ENCODE results near the gene TMPRSS7.

Gene TMPRSS7

GRCh38 chr3:112003321-112004080, 31.0 kb upstream of the TMPRSS7 start:
- no peaks in the 10 kb centered on the region for H3K4me1 ChIP-seq (ENCODE audit: control insufficient read depth, insufficient read depth, low read length)
- peaks cover 4% of the 10 kb centered on the region for H3K27me3 ChIP-seq (ENCODE audit: control insufficient read depth, insufficient read depth, low read length)
- H3K9ac ChIP-seq (ENCODE audit: low read length) = no peak overlapping the region
- no peaks in the 10 kb centered on the region for H3K36me3 ChIP-seq (ENCODE audit: control insufficient read depth, insufficient read depth, low read length)
- no peak overlapping the region for H3K4me3 ChIP-seq (ENCODE audit: low read length)
- no peak overlapping the region for H3K27ac ChIP-seq (ENCODE audit: low read depth, low read length)

DNA sequence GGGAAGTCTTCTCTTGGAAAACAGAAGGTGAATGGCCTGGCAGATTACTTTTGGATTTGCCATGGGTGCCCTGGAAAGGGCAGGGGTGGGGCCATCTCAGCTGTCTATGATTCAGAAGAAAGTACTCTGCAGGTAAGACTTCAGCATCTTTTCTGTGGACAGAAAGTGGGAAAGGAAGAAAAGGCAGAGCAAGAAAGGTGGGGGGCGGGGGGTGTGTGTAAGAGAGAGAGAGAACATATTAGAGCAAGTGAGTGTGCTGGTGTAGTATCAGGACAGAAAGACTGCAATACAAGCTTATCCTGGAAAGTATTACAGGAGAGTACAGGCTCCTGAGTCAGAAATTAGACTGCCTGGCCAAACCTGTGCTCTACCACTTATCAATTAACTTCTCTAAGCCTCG, 30.3 kb upstream of the TMPRSS7 start:
- no peak overlapping the region for H3K27ac ChIP-seq (ENCODE audit: low read depth, low read length)
- no peaks in the 10 kb centered on the region for H3K36me3 ChIP-seq (ENCODE audit: control insufficient read depth, insufficient read depth, low read length)
- H3K27me3 ChIP-seq (ENCODE audit: control insufficient read depth, insufficient read depth, low read length) = peaks cover 2% of the 10 kb centered on the region
- H3K4me3 ChIP-seq (ENCODE audit: low read length) = no peak overlapping the region
- H3K9ac ChIP-seq (ENCODE audit: low read length) = no peak overlapping the region
- H3K4me1 ChIP-seq (ENCODE audit: control insufficient read depth, insufficient read depth, low read length) = no peaks in the 10 kb centered on the region

GRCh38 chr3:112004669-112005068, 29.9 kb upstream of the TMPRSS7 start:
- H3K9ac ChIP-seq (ENCODE audit: low read length) = no peak overlapping the region
- H3K4me1 ChIP-seq (ENCODE audit: control insufficient read depth, insufficient read depth, low read length) = no peaks in the 10 kb centered on the region
- no peak overlapping the region for H3K4me3 ChIP-seq (ENCODE audit: low read length)
- no peak overlapping the region for H3K27ac ChIP-seq (ENCODE audit: low read depth, low read length)
- H3K27me3 ChIP-seq (ENCODE audit: control insufficient read depth, insufficient read depth, low read length) = peaks cover 2% of the 10 kb centered on the region
- H3K36me3 ChIP-seq (ENCODE audit: control insufficient read depth, insufficient read depth, low read length) = no peaks in the 10 kb centered on the region

- Histone ChIP-seq H3K27me3 (ENCODE audit: control insufficient read depth, insufficient read depth, low read length) (peaks cover 2% of the 10 kb centered on the region), H3K4me1 (ENCODE audit: control insufficient read depth, insufficient read depth, low read length) (no peaks in the 10 kb centered on the region)
These were observed 29.4 kb upstream of the TMPRSS7 start for GRCh38 chr3:112005091-112005672.

GRCh38 chr3:112007633-112008032, 26.9 kb upstream of the TMPRSS7 start:
- no peaks in the 10 kb centered on the region for H3K4me1 ChIP-seq (ENCODE audit: control insufficient read depth, insufficient read depth, low read length)
- H3K9ac ChIP-seq (ENCODE audit: low read length) = no peak overlapping the region
- H3K4me3 ChIP-seq (ENCODE audit: low read length) = no peak overlapping the region
- no peaks in the 10 kb centered on the region for H3K36me3 ChIP-seq (ENCODE audit: control insufficient read depth, insufficient read depth, low read length)
- no peaks in the 10 kb centered on the region for H3K27me3 ChIP-seq (ENCODE audit: control insufficient read depth, insufficient read depth, low read length)
- H3K27ac ChIP-seq (ENCODE audit: low read depth, low read length) = no peak overlapping the region

More at GRCh38 chr3:112005091-112005672, 29.4 kb upstream of the TMPRSS7 start:
- no peak overlapping the region for H3K9ac ChIP-seq (ENCODE audit: low read length)
- H3K36me3 ChIP-seq (ENCODE audit: control insufficient read depth, insufficient read depth, low read length) = no peaks in the 10 kb centered on the region
- no peak overlapping the region for H3K4me3 ChIP-seq (ENCODE audit: low read length)
- no peak overlapping the region for H3K27ac ChIP-seq (ENCODE audit: low read depth, low read length)

DNA sequence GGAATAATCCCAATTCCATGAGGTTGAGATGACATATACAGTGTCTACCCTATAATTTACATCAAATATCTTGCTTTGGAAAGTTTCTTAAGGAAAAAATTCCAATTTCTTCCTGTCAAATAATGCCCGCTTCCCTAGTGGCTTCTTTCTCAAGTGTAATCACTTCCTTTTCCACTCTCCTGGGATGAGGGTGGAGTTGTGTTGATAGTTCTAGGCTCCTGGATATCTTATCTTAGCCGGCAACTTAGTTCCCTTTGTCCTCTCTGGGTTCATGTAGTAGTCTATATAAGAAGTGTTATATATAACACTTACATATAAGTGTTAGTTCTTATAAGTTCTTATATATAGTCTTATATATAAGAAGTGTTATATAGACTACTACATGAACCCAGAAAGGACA, 24.9 kb upstream of the TMPRSS7 start:
- no peaks in the 10 kb centered on the region for H3K4me1 ChIP-seq (ENCODE audit: control insufficient read depth, insufficient read depth, low read length)
- H3K27ac ChIP-seq (ENCODE audit: low read depth, low read length) = no peak overlapping the region
- H3K9ac ChIP-seq (ENCODE audit: low read length) = no peak overlapping the region
- no peaks in the 10 kb centered on the region for H3K36me3 ChIP-seq (ENCODE audit: control insufficient read depth, insufficient read depth, low read length)
- H3K4me3 ChIP-seq (ENCODE audit: low read length) = no peak overlapping the region
- H3K27me3 ChIP-seq (ENCODE audit: control insufficient read depth, insufficient read depth, low read length) = no peaks in the 10 kb centered on the region

DNA sequence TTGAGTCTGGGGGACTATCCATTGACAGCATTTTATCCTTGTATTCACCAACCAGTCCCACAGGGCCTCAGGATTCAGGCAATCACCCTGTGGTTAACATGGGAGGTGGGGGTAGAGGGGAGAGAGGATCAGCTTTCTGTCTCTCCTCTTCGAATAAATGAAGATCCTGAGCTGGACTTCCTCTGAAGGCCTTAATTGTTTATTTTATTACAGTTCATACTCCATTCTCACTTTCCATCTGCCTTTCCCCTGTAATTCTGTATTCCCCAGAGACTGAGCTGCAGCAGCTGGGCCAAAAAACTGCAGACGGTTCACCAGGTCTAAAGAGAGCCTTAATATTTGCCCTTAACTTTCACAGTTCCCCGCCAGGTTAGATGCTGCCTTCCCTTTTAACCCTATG, 23.9 kb upstream of the TMPRSS7 start:
- Histone ChIP-seq H3K36me3 (ENCODE audit: control insufficient read depth, insufficient read depth, low read length) (no peaks in the 10 kb centered on the region), H3K4me1 (ENCODE audit: control insufficient read depth, insufficient read depth, low read length) (no peaks in the 10 kb centered on the region), H3K27me3 (ENCODE audit: control insufficient read depth, insufficient read depth, low read length) (no peaks in the 10 kb centered on the region), H3K9ac (ENCODE audit: low read length) (no peak overlapping the region), H3K4me3 (ENCODE audit: low read length) (no peak overlapping the region), H3K27ac (ENCODE audit: low read depth, low read length) (no peak overlapping the region)

DNA sequence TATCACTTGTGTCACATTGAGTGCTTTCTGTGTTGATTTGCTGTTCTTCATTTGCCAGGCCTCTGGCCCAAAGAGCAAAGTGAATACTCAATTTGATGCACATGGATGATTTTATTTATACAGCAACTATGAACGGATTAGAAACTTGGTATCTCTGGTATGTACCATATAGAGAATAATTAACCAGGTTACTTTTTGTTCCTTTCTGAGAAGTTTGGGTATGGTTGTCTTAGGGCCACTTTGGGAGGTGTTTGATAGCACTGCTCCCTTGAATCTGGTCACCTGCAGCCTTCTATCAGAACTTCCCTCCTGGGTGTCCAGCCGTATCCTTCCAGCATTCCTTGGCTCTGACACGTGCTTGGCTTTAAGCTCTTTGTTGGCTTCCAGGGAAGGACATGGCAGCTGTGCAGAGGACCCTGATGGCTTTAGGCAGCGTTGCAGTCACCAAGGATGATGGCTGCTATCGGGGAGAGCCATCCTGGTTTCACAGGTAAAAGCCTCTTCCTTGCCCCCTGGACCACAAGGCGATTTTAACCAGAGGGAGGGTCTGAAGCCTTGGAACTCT, 23.1 kb upstream of the TMPRSS7 start:
- H3K4me3 ChIP-seq (ENCODE audit: low read length) = no peak overlapping the region
- H3K27me3 ChIP-seq (ENCODE audit: control insufficient read depth, insufficient read depth, low read length) = no peaks in the 10 kb centered on the region
- no peak overlapping the region for H3K27ac ChIP-seq (ENCODE audit: low read depth, low read length)
- H3K9ac ChIP-seq (ENCODE audit: low read length) = no peak overlapping the region
- no peaks in the 10 kb centered on the region for H3K4me1 ChIP-seq (ENCODE audit: control insufficient read depth, insufficient read depth, low read length)
- no peaks in the 10 kb centered on the region for H3K36me3 ChIP-seq (ENCODE audit: control insufficient read depth, insufficient read depth, low read length)

DNA sequence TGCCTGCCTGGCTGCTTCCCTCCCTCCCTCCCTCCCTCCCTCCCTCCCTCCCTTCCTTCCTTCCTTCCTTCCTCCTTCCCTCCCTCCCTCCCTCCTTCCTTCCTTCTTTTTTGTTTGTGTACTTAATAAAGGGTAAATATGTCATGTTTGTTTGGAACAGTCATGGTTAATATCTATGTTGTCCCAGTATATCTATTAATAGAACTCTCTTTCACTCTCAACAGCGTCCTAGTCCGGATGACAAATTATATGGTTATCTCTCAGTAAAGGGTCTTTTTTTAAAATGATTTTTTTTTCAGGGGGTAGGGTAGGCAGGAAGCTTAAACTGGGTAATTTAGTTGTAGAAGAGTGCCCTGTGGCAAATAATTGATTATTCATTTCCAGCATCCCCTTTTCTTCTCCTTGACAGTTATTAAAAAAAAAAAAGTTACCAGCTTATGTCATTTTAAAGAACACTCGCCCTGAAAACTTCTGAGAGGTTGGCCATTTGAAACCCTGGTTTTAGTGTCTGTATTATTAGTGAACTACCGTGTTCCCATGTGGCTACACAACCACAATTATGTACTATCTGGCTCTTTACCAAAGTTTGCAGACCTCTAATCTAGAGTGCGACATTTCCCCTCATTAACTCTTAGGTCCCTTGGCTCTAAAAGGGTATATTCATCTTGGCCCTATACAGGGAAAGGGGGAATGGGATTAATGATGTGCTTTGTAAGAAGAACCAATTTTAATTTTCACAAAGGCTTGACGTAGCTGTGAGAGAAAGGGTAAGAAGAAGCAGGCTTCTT, 22.1 kb upstream of the TMPRSS7 start:
- Histone ChIP-seq H3K36me3 (ENCODE audit: control insufficient read depth, insufficient read depth, low read length) (no peaks in the 10 kb centered on the region), H3K4me3 (ENCODE audit: low read length) (no peak overlapping the region), H3K27me3 (ENCODE audit: control insufficient read depth, insufficient read depth, low read length) (no peaks in the 10 kb centered on the region), H3K27ac (ENCODE audit: low read depth, low read length) (no peak overlapping the region), H3K4me1 (ENCODE audit: control insufficient read depth, insufficient read depth, low read length) (no peaks in the 10 kb centered on the region), H3K9ac (ENCODE audit: low read length) (no peak overlapping the region)

DNA sequence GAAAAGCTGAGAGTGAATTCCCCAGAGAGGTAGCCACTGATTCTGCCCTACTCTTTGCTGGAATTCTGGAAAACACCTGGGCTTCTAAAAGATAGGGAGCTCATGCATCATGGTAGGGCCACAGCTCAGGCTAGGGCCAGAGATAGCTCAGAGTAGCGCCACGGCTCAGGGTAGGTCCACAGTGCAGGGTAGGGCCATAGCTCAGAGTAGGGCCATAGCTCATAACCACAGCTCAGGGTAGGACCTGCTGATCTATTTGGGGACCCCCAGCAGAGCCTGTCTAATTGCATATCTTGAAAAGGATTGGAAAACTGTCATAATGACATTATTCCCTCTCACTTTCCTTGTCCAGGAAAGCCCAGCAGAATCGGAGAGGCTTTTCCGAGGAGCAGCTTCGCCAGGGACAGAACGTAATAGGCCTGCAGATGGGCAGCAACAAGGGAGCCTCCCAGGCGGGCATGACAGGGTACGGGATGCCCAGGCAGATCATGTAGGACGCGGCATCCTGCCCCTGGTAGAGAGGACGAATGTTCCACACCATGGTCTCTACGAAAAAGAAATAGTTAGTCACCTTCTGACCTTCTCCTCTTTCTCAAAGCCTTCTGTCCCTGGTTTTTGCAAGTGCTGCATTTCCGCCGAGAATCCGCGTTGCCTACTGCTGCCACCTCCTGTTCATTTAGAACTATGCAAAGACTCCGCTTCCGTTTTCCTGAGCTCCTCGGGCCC, 21.3 kb upstream of the TMPRSS7 start:
- H3K27ac ChIP-seq (ENCODE audit: low read depth, low read length) = no peak overlapping the region
- H3K36me3 ChIP-seq (ENCODE audit: control insufficient read depth, insufficient read depth, low read length) = no peaks in the 10 kb centered on the region
- H3K4me1 ChIP-seq (ENCODE audit: control insufficient read depth, insufficient read depth, low read length) = no peaks in the 10 kb centered on the region
- H3K9ac ChIP-seq (ENCODE audit: low read length) = no peak overlapping the region
- no peaks in the 10 kb centered on the region for H3K27me3 ChIP-seq (ENCODE audit: control insufficient read depth, insufficient read depth, low read length)
- no peak overlapping the region for H3K4me3 ChIP-seq (ENCODE audit: low read length)

DNA sequence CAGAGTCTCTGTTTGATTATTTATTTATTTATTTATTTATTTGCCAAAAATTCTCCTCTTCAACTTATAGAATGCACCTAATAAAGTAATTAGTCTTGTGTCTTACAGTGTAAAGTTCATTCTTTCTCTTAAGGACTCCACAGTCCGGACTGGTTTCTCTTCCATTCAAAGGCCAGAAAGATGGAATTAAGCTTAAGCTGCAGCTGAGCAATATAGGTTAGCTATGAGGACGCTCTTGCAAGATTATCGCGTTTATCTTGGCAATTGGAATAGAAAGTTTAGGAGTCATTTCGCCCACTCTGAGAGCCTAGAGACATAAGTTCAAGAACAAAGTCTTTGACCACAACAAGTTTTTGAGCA, 20.8 kb upstream of the TMPRSS7 start:
- Histone ChIP-seq H3K27ac (ENCODE audit: low read depth, low read length) (no peak overlapping the region), H3K27me3 (ENCODE audit: control insufficient read depth, insufficient read depth, low read length) (no peaks in the 10 kb centered on the region), H3K4me1 (ENCODE audit: control insufficient read depth, insufficient read depth, low read length) (no peaks in the 10 kb centered on the region), H3K36me3 (ENCODE audit: control insufficient read depth, insufficient read depth, low read length) (no peaks in the 10 kb centered on the region), H3K4me3 (ENCODE audit: low read length) (no peak overlapping the region), H3K9ac (ENCODE audit: low read length) (no peak overlapping the region)

DNA sequence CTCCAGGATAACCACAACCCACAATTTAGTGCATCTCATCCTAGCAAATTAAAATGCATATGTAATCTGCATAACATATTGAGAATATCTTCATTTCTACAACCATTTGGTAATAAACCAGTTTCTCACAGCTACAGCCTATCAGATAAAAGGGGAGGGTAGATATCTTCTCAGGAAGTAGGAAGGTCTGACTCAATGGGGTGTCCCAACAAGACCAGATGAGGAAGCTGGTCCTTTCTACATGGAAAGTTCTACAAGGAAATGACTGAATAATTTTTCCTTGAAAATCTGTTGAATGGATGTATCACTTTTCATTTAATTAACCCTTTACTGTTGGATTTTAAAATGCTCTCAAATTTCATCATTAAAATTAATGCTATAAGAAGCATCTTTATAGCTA, 17.4 kb upstream of the TMPRSS7 start:
- Histone ChIP-seq H3K4me3 (ENCODE audit: low read length) (no peak overlapping the region), H3K36me3 (ENCODE audit: control insufficient read depth, insufficient read depth, low read length) (no peaks in the 10 kb centered on the region), H3K9ac (ENCODE audit: low read length) (no peak overlapping the region), H3K27me3 (ENCODE audit: control insufficient read depth, insufficient read depth, low read length) (no peaks in the 10 kb centered on the region), H3K4me1 (ENCODE audit: control insufficient read depth, insufficient read depth, low read length) (no peaks in the 10 kb centered on the region), H3K27ac (ENCODE audit: low read depth, low read length) (no peak overlapping the region)

All from rectal smooth muscle tissue (tissue), 1 donor.